ENCODE measurements around the gene ZNF777.

ZNF777 gene

GRCh38 chr7:149476791-149477190 lies 15.9 kb upstream of the ZNF777 start:
- DNase-seq (ENCODE audit: low read depth): no peak

GRCh38 chr7:149475121-149476045 lies 14.5 kb upstream of the ZNF777 start:
- no peak for DNase-seq (ENCODE audit: low read depth)

- DNase-seq (ENCODE audit: low read depth): no peak
These were observed 13.7 kb upstream of the ZNF777 start for GRCh38 chr7:149474309-149475120.

DNA sequence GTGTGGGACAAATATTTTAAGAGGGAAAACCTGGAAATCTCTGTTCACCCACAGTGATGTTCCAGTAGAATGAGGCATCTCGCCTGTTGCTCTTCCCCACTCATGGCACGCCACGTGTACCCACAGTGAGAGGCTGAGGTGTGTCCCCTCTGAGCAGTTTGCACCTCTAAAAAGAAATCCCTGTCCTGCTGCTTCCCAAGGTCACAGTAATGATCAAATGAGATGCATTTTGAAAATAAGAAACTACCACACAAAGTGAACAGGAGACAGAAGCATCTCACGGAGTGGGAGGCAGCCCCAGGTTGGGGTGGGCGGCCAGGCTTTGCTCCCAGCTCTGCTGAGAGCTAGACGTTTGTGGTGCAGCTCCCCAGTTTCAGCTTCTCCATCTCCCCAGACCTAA lies 12.4 kb upstream of the ZNF777 start:
- no peak for DNase-seq (ENCODE audit: low read depth)

GRCh38 chr7:149471289-149471953 lies 10.6 kb upstream of the ZNF777 start:
- no peak for DNase-seq (ENCODE audit: low read depth)

GRCh38 chr7:149469806-149470205 lies 8.9 kb upstream of the ZNF777 start:
- no peak for DNase-seq (ENCODE audit: low read depth)

GRCh38 chr7:149468208-149468607 lies 7.3 kb upstream of the ZNF777 start:
- peak; percentile 18 for DNase-seq (ENCODE audit: low read depth)

DNA sequence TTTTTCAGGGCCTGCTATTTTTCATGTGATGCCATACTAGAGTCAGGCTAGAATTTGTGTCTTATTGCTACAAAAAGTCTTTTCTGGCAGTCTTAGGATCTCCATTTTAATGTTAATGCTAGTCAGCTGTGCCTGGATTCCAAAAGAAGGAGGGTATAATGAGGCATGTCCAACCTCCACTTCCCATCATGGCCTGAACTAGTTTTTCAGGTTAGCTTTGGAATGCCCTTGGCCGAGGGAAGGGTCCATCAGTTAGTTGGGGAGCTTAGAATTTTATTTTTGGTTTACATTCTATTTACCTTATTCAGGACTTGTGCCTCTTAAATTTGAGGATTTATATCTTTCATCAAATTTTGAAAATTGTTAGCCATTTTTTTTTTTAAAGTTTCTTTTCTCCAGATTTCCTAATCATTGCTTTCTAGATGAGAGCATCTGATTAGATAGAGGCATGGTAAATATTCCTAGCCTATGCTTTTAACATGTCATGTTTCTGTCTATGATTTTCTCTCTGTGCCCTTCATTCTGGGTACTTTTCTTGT lies 6.5 kb upstream of the ZNF777 start:
- no peak for DNase-seq (ENCODE audit: low read depth)

GRCh38 chr7:149466364-149466763 lies 5.5 kb upstream of the ZNF777 start:
- DNase-seq (ENCODE audit: low read depth): no peak

DNA sequence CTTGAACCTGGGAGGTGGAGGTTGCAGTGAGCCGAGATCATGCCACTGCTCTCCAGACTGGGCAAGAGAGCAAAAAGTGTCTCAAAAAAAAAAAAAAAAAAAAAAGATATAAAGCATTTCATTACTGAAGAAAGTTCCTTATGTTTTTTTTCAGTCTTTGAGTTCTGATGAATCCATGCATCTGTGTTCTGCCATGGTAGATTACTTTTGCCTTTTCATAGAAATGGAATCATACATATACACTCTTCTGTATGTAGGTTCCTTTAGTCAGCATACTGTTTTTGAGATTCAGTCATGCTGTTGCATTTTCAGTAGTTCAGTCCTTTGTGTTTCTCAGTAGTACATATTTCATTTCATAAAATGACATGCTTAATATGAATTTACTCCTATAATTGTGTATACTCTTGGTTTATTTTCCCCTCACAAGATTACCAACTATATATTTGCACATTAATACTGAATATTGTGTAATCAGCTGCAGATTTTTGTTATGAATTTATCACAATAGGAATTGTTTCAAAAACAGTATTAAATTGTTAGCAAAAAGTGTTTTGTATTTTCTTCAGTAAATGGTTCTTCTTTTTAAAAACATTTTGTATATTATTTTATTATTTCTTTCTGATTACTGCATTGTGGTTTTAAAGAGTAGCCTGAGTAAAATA lies 2.8 kb upstream of the ZNF777 start:
- DNase-seq (ENCODE audit: low read depth): no peak

- no peak for DNase-seq (ENCODE audit: low read depth)
These were observed 1.2 kb upstream of the ZNF777 start for GRCh38 chr7:149462101-149462520.

- peak; percentile 13 for DNase-seq (ENCODE audit: low read depth)
These were observed 1.1 kb downstream of the ZNF777 start for GRCh38 chr7:149459540-149460452.

DNA sequence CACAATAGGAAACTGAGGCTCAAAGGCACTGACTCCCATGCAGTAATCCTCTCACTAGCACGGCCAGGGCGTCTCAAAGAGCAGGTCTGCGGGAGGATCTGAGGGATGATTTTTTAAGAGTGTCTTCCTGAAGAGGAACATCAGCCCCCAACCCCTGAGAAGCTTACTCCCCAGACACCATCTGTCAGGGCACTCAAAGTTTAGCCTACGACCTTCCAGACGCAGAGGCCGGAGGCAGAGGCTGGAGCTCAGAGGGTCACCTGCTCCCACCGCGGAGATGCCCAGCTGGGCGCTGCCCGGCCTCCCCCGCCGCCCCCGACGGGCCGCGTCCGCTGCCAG lies 1.7 kb downstream of the ZNF777 start:
- no peak for DNase-seq (ENCODE audit: low read depth)

DNA sequence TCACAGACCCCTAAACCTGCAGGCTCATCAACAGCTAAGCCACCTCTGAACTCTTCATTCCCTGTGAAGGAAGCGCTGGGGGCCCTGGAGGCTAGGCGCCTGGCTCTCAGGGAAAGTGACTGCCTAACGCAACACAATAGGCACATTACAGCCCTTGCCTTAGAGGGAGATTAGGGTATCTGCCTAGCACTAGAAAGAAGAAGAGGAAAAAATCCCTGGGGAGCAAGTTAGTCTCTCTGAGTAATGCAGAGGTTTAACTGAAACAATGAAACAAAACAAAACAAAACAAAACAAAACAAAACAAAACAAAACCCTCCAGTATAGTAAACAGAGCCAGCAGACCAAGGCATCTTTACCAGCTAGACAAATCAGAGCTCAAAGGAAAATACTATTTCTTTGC lies 2.6 kb downstream of the ZNF777 start:
- DNase-seq (ENCODE audit: low read depth): no peak

GRCh38 chr7:149457766-149458165 lies 3.1 kb downstream of the ZNF777 start:
- no peak for DNase-seq (ENCODE audit: low read depth)

- DNase-seq (ENCODE audit: low read depth): no peak
These were observed 4.1 kb downstream of the ZNF777 start for GRCh38 chr7:149456506-149457421.

- no peak for DNase-seq (ENCODE audit: low read depth)
These were observed 5.5 kb downstream of the ZNF777 start for GRCh38 chr7:149455175-149455950.

DNA sequence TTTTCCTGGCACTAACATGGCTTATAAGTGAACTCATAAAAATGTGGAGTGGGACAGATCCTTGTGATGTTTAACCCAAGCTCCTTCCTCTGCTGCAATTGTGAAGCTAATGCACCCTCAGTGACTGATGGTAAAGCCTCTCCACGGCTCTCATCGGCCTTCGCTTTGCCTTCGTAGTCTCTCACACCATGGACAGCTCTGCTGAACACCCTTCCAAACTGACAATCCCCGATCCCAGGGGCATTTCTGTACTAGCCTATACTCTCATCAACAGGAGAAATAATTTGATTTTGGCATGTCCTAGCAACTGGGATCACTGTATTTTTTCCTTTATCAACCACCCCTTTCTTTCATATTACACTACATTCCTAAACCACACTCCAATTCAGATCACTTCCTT lies 6.1 kb downstream of the ZNF777 start:
- DNase-seq (ENCODE audit: low read depth): no peak

- DNase-seq (ENCODE audit: low read depth): no peak
These were observed 6.9 kb downstream of the ZNF777 start for GRCh38 chr7:149454006-149454405.

Measured in iris pigment epithelial cell (primary cell).